ENCODE results near the gene ARHGAP12. TPM values are rescaled to one million over a fixed set of nuclear protein-coding genes. Genes with fewer than 3 reads are reported as not detected.

ARHGAP12 gene
- polyA plus RNA-seq, 1 of the 3 experiments (the other 2 are of a cell fraction) = 8.6 TPM

DNA sequence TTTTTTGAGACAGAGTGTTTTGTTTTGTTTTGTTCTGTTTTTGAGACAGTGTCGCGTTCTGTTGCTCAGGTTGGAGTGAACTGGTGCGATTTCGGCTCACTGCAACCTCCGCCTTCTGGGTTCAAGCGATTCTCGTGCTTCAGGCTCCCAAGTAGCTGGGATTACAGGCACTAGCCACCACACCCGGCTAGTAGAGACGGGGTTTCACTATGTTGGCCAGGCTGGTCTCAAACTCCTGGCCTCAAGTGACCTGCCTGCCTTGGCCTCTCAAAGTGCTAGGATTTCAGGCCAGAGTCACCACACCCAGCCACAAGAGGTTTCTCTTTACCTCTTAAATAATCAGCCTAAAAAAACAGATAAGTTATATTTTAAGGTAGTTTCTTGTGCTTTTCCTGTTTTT lies 8.7 kb upstream of the ARHGAP12 start:
- POLR2A ChIA-PET = no interaction called here
- no peak overlapping the region for H3K4me2 ChIP-seq

GRCh38 chr10:31936933-31937332 lies 8.3 kb upstream of the ARHGAP12 start:
- H2AFZ ChIP-seq (ENCODE audit: low read depth) = no peak overlapping the region
- no peak for TF ChIP-seq CHD2 (IDR thresholded peaks at IDR 0.05; ENCODE audit: low read length, partially characterized antibody)
- TF ChIP-seq MEF2A (IDR thresholded peaks at IDR 0.05; ENCODE audit: borderline replicate concordance, low read depth) = no peak
- no peak for TF ChIP-seq USF1 (IDR thresholded peaks at IDR 0.05; ENCODE audit: borderline replicate concordance, low read depth)
- TF ChIP-seq, protein P1, sequence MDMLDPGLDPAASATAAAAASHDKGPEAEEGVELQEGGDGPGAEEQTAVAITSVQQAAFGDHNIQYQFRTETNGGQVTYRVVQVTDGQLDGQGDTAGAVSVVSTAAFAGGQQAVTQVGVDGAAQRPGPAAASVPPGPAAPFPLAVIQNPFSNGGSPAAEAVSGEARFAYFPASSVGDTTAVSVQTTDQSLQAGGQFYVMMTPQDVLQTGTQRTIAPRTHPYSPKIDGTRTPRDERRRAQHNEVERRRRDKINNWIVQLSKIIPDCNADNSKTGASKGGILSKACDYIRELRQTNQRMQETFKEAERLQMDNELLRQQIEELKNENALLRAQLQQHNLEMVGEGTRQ (IDR thresholded peaks at IDR 0.05; ENCODE audit: borderline replicate concordance, low read depth, low read length) = no peak
- TF ChIP-seq GABPA (IDR thresholded peaks at IDR 0.05; ENCODE audit: low read depth) = no peak
- no peak for TF ChIP-seq REST (IDR thresholded peaks at IDR 0.05; ENCODE audit: low read depth, low read length)
- TF ChIP-seq YY1 (IDR thresholded peaks at IDR 0.05; ENCODE audit: low read depth) = no peak
- TF ChIP-seq FOSL2 (IDR thresholded peaks at IDR 0.05; ENCODE audit: borderline replicate concordance, low read depth) = no peak
- TF ChIP-seq EZH2phosphoT487 (IDR thresholded peaks at IDR 0.05; ENCODE audit: borderline replicate concordance, low read depth) = no peak
- no peak for TF ChIP-seq PBX3 (IDR thresholded peaks at IDR 0.05)
- TF ChIP-seq JUND (IDR thresholded peaks at IDR 0.05) = no peak

More for the DNA sequence above, 8.7 kb upstream of the ARHGAP12 start:
- H3K36me3 ChIP-seq (replicated peaks in 1 of 2; ENCODE audit: control insufficient read depth in 1 of 2, insufficient read depth in 2 of 2, low read length in 1 of 2) = no peaks in the 10 kb centered on the region
- CTCF ChIA-PET = no interaction called here
- no peak overlapping the region for H3K4me3 ChIP-seq (ENCODE audit: low read depth in 2 of 2, low read length in 1 of 2)
- H3K27ac ChIP-seq (ENCODE audit: low read depth in 2 of 2, low read length in 1 of 2) = no peak overlapping the region
- H3K9me3 ChIP-seq = no peaks in the 10 kb centered on the region
- no peaks in the 10 kb centered on the region for H3K9me2 ChIP-seq
- no peaks in the 10 kb centered on the region for H3K27me3 ChIP-seq (ENCODE audit: insufficient read depth)
- no peak overlapping the region; the same call in 1 of the 2 replicates for H2AFZ ChIP-seq (ENCODE audit: low read depth)
- H3F3A ChIP-seq (replicated peaks; ENCODE audit: insufficient read depth) = peaks cover 23% of the 10 kb centered on the region
- no peak for DNase-seq
- no peaks in the 10 kb centered on the region for H4K20me1 ChIP-seq (ENCODE audit: insufficient read depth)
- TF ChIP-seq TAF1 (IDR thresholded peaks at IDR 0.05; ENCODE audit: borderline replicate concordance, low read depth, low read length) (no peak), FOSL2 (IDR thresholded peaks at IDR 0.05; ENCODE audit: borderline replicate concordance, low read depth) (no peak), FOXM1 (IDR thresholded peaks at IDR 0.05; ENCODE audit: low read depth) (no peak), NRF1 (IDR thresholded peaks at IDR 0.05; ENCODE audit: low read depth, low read length) (no peak), YY1 (IDR thresholded peaks at IDR 0.05; ENCODE audit: low read depth) (no peak), CTCF (IDR thresholded peaks at IDR 0.05) (no peak)
- H3K79me2 ChIP-seq (ENCODE audit: insufficient read depth) = no peaks in the 10 kb centered on the region
- 97% methylated on average over 8 of the region's 9 CpGs for WGBS (ENCODE audit: low lambda C conversion rate)
- peaks cover 16 to 23% of the 10 kb centered on the region in 2 experiments for H3K4me1 ChIP-seq (ENCODE audit: control insufficient read depth in 1 of 2, insufficient read depth in 2 of 2, low read depth in 1 of 2, low read length in 1 of 2)
- H3K9ac ChIP-seq = no peak overlapping the region

More at GRCh38 chr10:31936933-31937332, 8.3 kb upstream of the ARHGAP12 start:
- Histone ChIP-seq H3K27ac (ENCODE audit: low read depth in 2 of 2, low read length in 1 of 2) (no peak overlapping the region), H4K20me1 (ENCODE audit: insufficient read depth) (no peaks in the 10 kb centered on the region), H3K9me3 (no peaks in the 10 kb centered on the region), H3K9ac (no peak overlapping the region), H3K27me3 (ENCODE audit: insufficient read depth) (no peaks in the 10 kb centered on the region), H3K4me2 (no peak overlapping the region), H3K4me3 (ENCODE audit: low read depth in 2 of 2, low read length in 1 of 2) (no peak overlapping the region), H3K36me3 (replicated peaks in 1 of 2; ENCODE audit: control insufficient read depth in 1 of 2, insufficient read depth in 2 of 2, low read length in 1 of 2) (no peaks in the 10 kb centered on the region), H3K4me1 (ENCODE audit: control insufficient read depth in 1 of 2, insufficient read depth in 2 of 2, low read depth in 1 of 2, low read length in 1 of 2) (peaks cover 16 to 23% of the 10 kb centered on the region in 2 experiments), H3K9me2 (no peaks in the 10 kb centered on the region), H3F3A (replicated peaks; ENCODE audit: insufficient read depth) (peaks cover 20% of the 10 kb centered on the region), H3K79me2 (ENCODE audit: insufficient read depth) (no peaks in the 10 kb centered on the region)
- DNase-seq = no peak
- ChIA-PET POLR2A (no interaction called here), CTCF (interaction anchor here (0.6 to 0.8 kb wide), 2 partner anchors 9 to 16 kb away, joined by 3 read pairs; no protein-coding TSS in a partner anchor)
- 72% methylated on average over 5 of the region's 5 CpGs for WGBS (ENCODE audit: low lambda C conversion rate)
